Measurements from ENCODE around the gene C11orf91.

C11orf91 gene

GRCh38 chr11:33660962-33661361 is 39.7 kb downstream of the C11orf91 start:
- DNase-seq (no peak), ATAC-seq (no peak)
- peaks cover 2% of the 10 kb centered on the region for H3K27me3 Mint-ChIP-seq
- H3K36me3 Mint-ChIP-seq (ENCODE audit: low read depth) = no peaks in the 10 kb centered on the region
- H3K4me1 Mint-ChIP-seq = no peaks in the 10 kb centered on the region
- H3K4me3 Mint-ChIP-seq = no peak overlapping the region
- H3K9me3 Mint-ChIP-seq = no peaks in the 10 kb centered on the region
- H3K27ac Mint-ChIP-seq = no peak overlapping the region

GRCh38 chr11:33659370-33660139 is 41.1 kb downstream of the C11orf91 start:
- H3K27me3 Mint-ChIP-seq = peaks cover 3% of the 10 kb centered on the region
- no peaks in the 10 kb centered on the region for H3K9me3 Mint-ChIP-seq
- no peak overlapping the region for H3K27ac Mint-ChIP-seq
- no peak for ATAC-seq
- H3K36me3 Mint-ChIP-seq (ENCODE audit: low read depth) = no peaks in the 10 kb centered on the region
- H3K4me1 Mint-ChIP-seq = no peaks in the 10 kb centered on the region
- DNase-seq = no peak
- H3K4me3 Mint-ChIP-seq = no peak overlapping the region

- DNase-seq (no peak), ATAC-seq (no peak)
- Mint-ChIP-seq H3K27me3 (peaks cover 8% of the 10 kb centered on the region), H3K4me1 (no peaks in the 10 kb centered on the region), H3K36me3 (ENCODE audit: low read depth) (no peaks in the 10 kb centered on the region), H3K27ac (no peak overlapping the region), H3K9me3 (no peaks in the 10 kb centered on the region), H3K4me3 (no peak overlapping the region)
Measured at GRCh38 chr11:33658195-33658900, 42.3 kb downstream of the C11orf91 start.

GRCh38 chr11:33657757-33658156 is 42.9 kb downstream of the C11orf91 start:
- Mint-ChIP-seq H3K36me3 (ENCODE audit: low read depth) (no peaks in the 10 kb centered on the region), H3K27me3 (peaks cover 8% of the 10 kb centered on the region), H3K4me1 (no peaks in the 10 kb centered on the region), H3K9me3 (no peaks in the 10 kb centered on the region), H3K4me3 (no peak overlapping the region), H3K27ac (no peak overlapping the region)
- ATAC-seq (no peak), DNase-seq (no peak)

- DNase-seq = no peak
- no peaks in the 10 kb centered on the region for H3K9me3 Mint-ChIP-seq
- peaks cover 8% of the 10 kb centered on the region for H3K27me3 Mint-ChIP-seq
- H3K4me1 Mint-ChIP-seq = no peaks in the 10 kb centered on the region
- ATAC-seq = no peak
- no peak overlapping the region for H3K4me3 Mint-ChIP-seq
- H3K36me3 Mint-ChIP-seq (ENCODE audit: low read depth) = no peaks in the 10 kb centered on the region
- no peak overlapping the region for H3K27ac Mint-ChIP-seq
Measured at GRCh38 chr11:33656768-33657167, 43.9 kb downstream of the C11orf91 start.

GRCh38 chr11:33655842-33656600 is 44.6 kb downstream of the C11orf91 start:
- no peak overlapping the region for H3K4me3 Mint-ChIP-seq
- H3K27ac Mint-ChIP-seq = no peak overlapping the region
- no peak for ATAC-seq
- no peaks in the 10 kb centered on the region for H3K36me3 Mint-ChIP-seq (ENCODE audit: low read depth)
- H3K4me1 Mint-ChIP-seq = no peaks in the 10 kb centered on the region
- H3K27me3 Mint-ChIP-seq = peaks cover 8% of the 10 kb centered on the region
- DNase-seq = no peak
- H3K9me3 Mint-ChIP-seq = no peaks in the 10 kb centered on the region

GRCh38 chr11:33654594-33654993 is 46.0 kb downstream of the C11orf91 start:
- H3K4me3 Mint-ChIP-seq = no peak overlapping the region
- no peak overlapping the region for H3K27ac Mint-ChIP-seq
- H3K9me3 Mint-ChIP-seq = no peaks in the 10 kb centered on the region
- no peaks in the 10 kb centered on the region for H3K36me3 Mint-ChIP-seq (ENCODE audit: low read depth)
- no peaks in the 10 kb centered on the region for H3K4me1 Mint-ChIP-seq
- no peak for ATAC-seq
- H3K27me3 Mint-ChIP-seq = peaks cover 9% of the 10 kb centered on the region
- no peak for DNase-seq

GRCh38 chr11:33652930-33653329 is 47.7 kb downstream of the C11orf91 start:
- Mint-ChIP-seq H3K27ac (no peak overlapping the region), H3K4me3 (no peak overlapping the region), H3K4me1 (no peaks in the 10 kb centered on the region), H3K36me3 (ENCODE audit: low read depth) (no peaks in the 10 kb centered on the region), H3K27me3 (peaks cover 9% of the 10 kb centered on the region), H3K9me3 (no peaks in the 10 kb centered on the region)
- DNase-seq = no peak
- ATAC-seq = no peak

- Mint-ChIP-seq H3K27me3 (peaks cover 9% of the 10 kb centered on the region), H3K27ac (no peak overlapping the region), H3K36me3 (ENCODE audit: low read depth) (no peaks in the 10 kb centered on the region), H3K4me1 (no peaks in the 10 kb centered on the region), H3K4me3 (no peak overlapping the region), H3K9me3 (no peaks in the 10 kb centered on the region)
- ATAC-seq (no peak), DNase-seq (no peak)
Measured at GRCh38 chr11:33652431-33652830, 48.2 kb downstream of the C11orf91 start.

GRCh38 chr11:33651990-33652389 is 48.6 kb downstream of the C11orf91 start:
- DNase-seq (no peak), ATAC-seq (no peak)
- peaks cover 9% of the 10 kb centered on the region for H3K27me3 Mint-ChIP-seq

GRCh38 chr11:33651555-33651954 is 49.1 kb downstream of the C11orf91 start:
- no peak for ATAC-seq
- H3K27me3 Mint-ChIP-seq = peaks cover 9% of the 10 kb centered on the region
- no peaks in the 10 kb centered on the region for H3K4me1 Mint-ChIP-seq
- no peak overlapping the region for H3K4me3 Mint-ChIP-seq
- H3K36me3 Mint-ChIP-seq (ENCODE audit: low read depth) = no peaks in the 10 kb centered on the region
- DNase-seq = no peak
- H3K27ac Mint-ChIP-seq = no peak overlapping the region
- H3K9me3 Mint-ChIP-seq = no peaks in the 10 kb centered on the region

More at GRCh38 chr11:33651990-33652389, 48.6 kb downstream of the C11orf91 start:
- H3K9me3 Mint-ChIP-seq = no peaks in the 10 kb centered on the region
- no peak overlapping the region for H3K27ac Mint-ChIP-seq
- H3K4me1 Mint-ChIP-seq = no peaks in the 10 kb centered on the region
- H3K4me3 Mint-ChIP-seq = no peak overlapping the region
- no peaks in the 10 kb centered on the region for H3K36me3 Mint-ChIP-seq (ENCODE audit: low read depth)

GRCh38 chr11:33649944-33650343 is 50.7 kb downstream of the C11orf91 start:
- Mint-ChIP-seq H3K27me3 (peaks cover 7% of the 10 kb centered on the region), H3K4me3 (no peak overlapping the region), H3K27ac (no peak overlapping the region), H3K9me3 (no peaks in the 10 kb centered on the region), H3K36me3 (ENCODE audit: low read depth) (no peaks in the 10 kb centered on the region), H3K4me1 (no peaks in the 10 kb centered on the region)
- DNase-seq = no peak
- no peak for ATAC-seq
